CD4-positive, alpha-beta T cell (primary cell): ENCODE data around the gene SORBS1. TPM values are rescaled to one million over a fixed set of nuclear protein-coding genes. Genes with fewer than 3 reads are reported as not detected.

Source experiments
- ATAC-seq: fragments of 200-7000 bp; cut with Tn5 transposase; one replicate; pipeline ENCODE4 v1.10.0; 2022; ENCODE audit warnings: mild to moderate bottlenecking; ENCODE audit not compliant: poor library complexity
- CTCF ChIA-PET: fragments of 350-600 bp; sonication (Branson Sonifier 250); formaldehyde crosslinking; loops from one replicate; lab custom pipeline; 2021; ENCODE audit warnings: antibody characterized with exemption, inconsistent platforms; lab: Charles Lee
- POLR2A ChIA-PET: fragments of 350-600 bp; sonication (Branson Sonifier 250); formaldehyde crosslinking; loops from one replicate; lab custom pipeline; 2021; ENCODE audit warnings: antibody characterized with exemption, inconsistent platforms; lab: Charles Lee
- DNase-seq, 14 experiments: peaks; one replicate each; pipeline ENCODE4 v3.0.0-alpha.2; 2013 to 2020; ENCODE audit warnings: mixed read lengths in 2 of 14
- H3K27ac ChIP-seq, 2 donors: one replicate each; pipeline versions ENCODE4 v1.5.1 to v1.7.0; 2013; ENCODE audit warnings: low read length in 2 of 2, low read depth in 1 of 2, mild to moderate bottlenecking in 1 of 2
- H3K27me3 ChIP-seq, 2 experiments: 1 replicate in 1 of 2; 2 replicates in 1 of 2; pipeline versions ENCODE4 v1.6.1 to v1.7.0; 2013; ENCODE audit warnings: low read length in 2 of 2, control low read depth in 1 of 2, mild to moderate bottlenecking in 1 of 2, moderate library complexity in 1 of 2; ENCODE audit not compliant: insufficient read depth in 2 of 2, control insufficient read depth in 1 of 2
- H3K36me3 ChIP-seq: one replicate; pipeline ENCODE4 v1.6.1; 2013; ENCODE audit warnings: low read length, control low read depth; ENCODE audit not compliant: insufficient read depth
- H3K4me1 ChIP-seq: one replicate; pipeline ENCODE4 v1.6.1; 2013; ENCODE audit warnings: low read length, control low read depth; ENCODE audit not compliant: insufficient read depth
- H3K4me3 ChIP-seq: one replicate; pipeline ENCODE4 v1.5.1; 2013; ENCODE audit warnings: mild to moderate bottlenecking, low read length, moderate library complexity
- H3K9me3 ChIP-seq, 2 experiments: 1 replicate in 1 of 2; 2 replicates in 1 of 2; pipeline versions ENCODE4 v1.6.1 to v1.7.0; 2013; ENCODE audit warnings: low read length in 2 of 2, mild to moderate bottlenecking in 2 of 2, control low read depth in 1 of 2, moderate library complexity in 1 of 2; ENCODE audit not compliant: control insufficient read depth in 1 of 2, insufficient read depth in 1 of 2
- H3K27ac Mint-ChIP-seq: one replicate; pipeline ENCODE4 v1.8.0; 2020; ENCODE audit warnings: mixed read lengths
- H3K27me3 Mint-ChIP-seq: one replicate; pipeline ENCODE4 v1.8.0; 2021; ENCODE audit warnings: mixed read lengths
- H3K36me3 Mint-ChIP-seq: one replicate; pipeline ENCODE4 v1.8.0; 2021; ENCODE audit warnings: low read depth, mixed read lengths
- H3K4me1 Mint-ChIP-seq: one replicate; pipeline ENCODE4 v1.8.0; 2021; ENCODE audit warnings: low read depth, mixed read lengths
- H3K4me3 Mint-ChIP-seq: one replicate; pipeline ENCODE4 v1.8.0; 2020; ENCODE audit warnings: mild to moderate bottlenecking, mixed read lengths
- H3K9me3 Mint-ChIP-seq: one replicate; pipeline ENCODE4 v1.8.0; 2020; ENCODE audit warnings: mixed read lengths
- CTCF ChIP-seq: fragments of 200-600 bp; IDR thresholded peaks from one replicate; pipeline ENCODE4 v1.8.0; 2022; ENCODE audit warnings: antibody characterized with exemption, mild to moderate bottlenecking
- intact Hi-C, 2 experiments: fragments of 100-400 bp; cut with DNase I in 1 of 2; cut with micrococcal nuclease in 1 of 2; formaldehyde crosslinking; loops; one replicate each; pipeline versions ENCODE4 v1.15.1 to v1.9.0; 2023 to 2025; cut with DNase I, micrococcal nuclease
- total RNA-seq, 174 experiments: library from RNA in 2 of 174; stranded (reverse) in 2 of 174; gene quantifications; one replicate each; pipeline ENCODE4 v1.2.3 and lab custom pipeline; 2021 to 2026

The SORBS1 gene
- total RNA-seq, 2 experiments from 2014 or later: 1.4 to 1.8 TPM

GRCh38 chr10:95335933-95336699 lies 225.1 kb downstream of the SORBS1 start:
- H3K27ac Mint-ChIP-seq: no peak overlapping the region
- TF ChIP-seq CTCF: no peak
- H3K27ac ChIP-seq: no peak overlapping the region

GRCh38 chr10:95334805-95335144 lies 226.4 kb downstream of the SORBS1 start:
- Mint-ChIP-seq H3K36me3 (no peaks in the 10 kb centered on the region), H3K9me3 (no peaks in the 10 kb centered on the region), H3K27me3 (no peaks in the 10 kb centered on the region), H3K4me1 (no peaks in the 10 kb centered on the region), H3K27ac (no peak overlapping the region), H3K4me3 (no peak overlapping the region)
- ATAC-seq: no peak
- CTCF ChIA-PET: no interaction called here
- Histone ChIP-seq H3K4me1 (no peaks in the 10 kb centered on the region), H3K9me3 (no peaks in the 10 kb centered on the region), H3K4me3 (no peak overlapping the region), H3K36me3 (no peaks in the 10 kb centered on the region), H3K27ac (no peak overlapping the region), H3K27me3 (no peaks in the 10 kb centered on the region)
- POLR2A ChIA-PET: no interaction called here
- DNase-seq: no peak
- intact Hi-C loops: no loop called here
- no peak for TF ChIP-seq CTCF

More at GRCh38 chr10:95335933-95336699, 225.1 kb downstream of the SORBS1 start:
- Mint-ChIP-seq H3K36me3 (no peaks in the 10 kb centered on the region), H3K27me3 (no peaks in the 10 kb centered on the region), H3K9me3 (no peaks in the 10 kb centered on the region), H3K4me1 (no peaks in the 10 kb centered on the region), H3K4me3 (no peak overlapping the region)
- Histone ChIP-seq H3K4me1 (no peaks in the 10 kb centered on the region), H3K36me3 (no peaks in the 10 kb centered on the region), H3K27me3 (no peaks in the 10 kb centered on the region), H3K9me3 (no peaks in the 10 kb centered on the region), H3K4me3 (no peak overlapping the region)
- ATAC-seq: no peak
- POLR2A ChIA-PET: no interaction called here
- intact Hi-C loops: no loop called here
- CTCF ChIA-PET: no interaction called here
- DNase-seq: no peak

GRCh38 chr10:95333997-95334804 lies 227.0 kb downstream of the SORBS1 start:
- no peak overlapping the region for H3K27ac Mint-ChIP-seq
- H3K27ac ChIP-seq: no peak overlapping the region
- no peaks in the 10 kb centered on the region for H3K4me1 Mint-ChIP-seq
- TF ChIP-seq CTCF: no peak
- no peaks in the 10 kb centered on the region for H3K9me3 ChIP-seq
- H3K4me3 Mint-ChIP-seq: no peak overlapping the region
- intact Hi-C loops: no loop called here
- ATAC-seq (no peak), DNase-seq (no peak)
- H3K4me3 ChIP-seq: no peak overlapping the region
- H3K4me1 ChIP-seq: no peaks in the 10 kb centered on the region
- no peaks in the 10 kb centered on the region for H3K27me3 Mint-ChIP-seq
- H3K27me3 ChIP-seq: no peaks in the 10 kb centered on the region
- H3K36me3 ChIP-seq: no peaks in the 10 kb centered on the region
- H3K9me3 Mint-ChIP-seq: no peaks in the 10 kb centered on the region
- H3K36me3 Mint-ChIP-seq: no peaks in the 10 kb centered on the region
- CTCF ChIA-PET: no interaction called here
- POLR2A ChIA-PET: no interaction called here
